Mesothelial cell of epicardium (in vitro differentiated cells): Measurements from ENCODE around the gene SCGB1C2. TPM values are rescaled to one million over a fixed set of nuclear protein-coding genes. Genes with fewer than 3 reads are reported as not detected.
"Not testable (repeated sequence)": the region's sequence is repeated elsewhere in the genome, so short reads cannot be mapped to it uniquely, and the experiment has no call there.

Experiments
- DNase-seq, 2 experiments: peaks; one replicate each; pipeline ENCODE4 v3.0.0; 2021; ENCODE audit warnings: low spot score in 2 of 2; ENCODE audit not compliant: unreplicated experiment in 2 of 2
- H3K27ac Mint-ChIP-seq: 2 replicates; pipeline ENCODE4 v1.8.0; 2021; ENCODE audit warnings: mixed read lengths
- H3K27me3 Mint-ChIP-seq: 2 replicates; pipeline ENCODE4 v1.8.0; 2021; ENCODE audit warnings: low read depth, mixed read lengths
- H3K36me3 Mint-ChIP-seq: 2 replicates; pipeline ENCODE4 v1.8.0; 2021; ENCODE audit warnings: mixed read lengths
- H3K4me1 Mint-ChIP-seq: 2 replicates; pipeline ENCODE4 v1.8.0; 2021; ENCODE audit warnings: mixed read lengths
- H3K4me3 Mint-ChIP-seq: 2 replicates; pipeline ENCODE4 v1.8.0; 2021; ENCODE audit warnings: mild to moderate bottlenecking, moderate library complexity, mixed read lengths
- H3K9me3 Mint-ChIP-seq: 2 replicates; pipeline ENCODE4 v1.8.0; 2021; ENCODE audit warnings: mixed read lengths
- total RNA-seq: library from RNA; stranded (reverse); gene quantifications from 3 replicates; pipeline ENCODE4 v1.2.1, GENCODE V29; 2021
- TF ChIP-seq, protein P1 (sequence below): fragments of 200-600 bp; sonication (generic); IDR thresholded peaks from one replicate; pipeline ENCODE4 v1.5.0; 2021; ENCODE audit warnings: antibody characterized with exemption; ENCODE audit not compliant: unreplicated experiment

Gene SCGB1C2
- total RNA-seq, 1 donor from 2014 or later: not detected

GRCh38 chr17:165939-166338 is 28.6 kb downstream of the SCGB1C2 start:
- H3K4me3 Mint-ChIP-seq: no peak overlapping the region
- TF ChIP-seq, protein P1, sequence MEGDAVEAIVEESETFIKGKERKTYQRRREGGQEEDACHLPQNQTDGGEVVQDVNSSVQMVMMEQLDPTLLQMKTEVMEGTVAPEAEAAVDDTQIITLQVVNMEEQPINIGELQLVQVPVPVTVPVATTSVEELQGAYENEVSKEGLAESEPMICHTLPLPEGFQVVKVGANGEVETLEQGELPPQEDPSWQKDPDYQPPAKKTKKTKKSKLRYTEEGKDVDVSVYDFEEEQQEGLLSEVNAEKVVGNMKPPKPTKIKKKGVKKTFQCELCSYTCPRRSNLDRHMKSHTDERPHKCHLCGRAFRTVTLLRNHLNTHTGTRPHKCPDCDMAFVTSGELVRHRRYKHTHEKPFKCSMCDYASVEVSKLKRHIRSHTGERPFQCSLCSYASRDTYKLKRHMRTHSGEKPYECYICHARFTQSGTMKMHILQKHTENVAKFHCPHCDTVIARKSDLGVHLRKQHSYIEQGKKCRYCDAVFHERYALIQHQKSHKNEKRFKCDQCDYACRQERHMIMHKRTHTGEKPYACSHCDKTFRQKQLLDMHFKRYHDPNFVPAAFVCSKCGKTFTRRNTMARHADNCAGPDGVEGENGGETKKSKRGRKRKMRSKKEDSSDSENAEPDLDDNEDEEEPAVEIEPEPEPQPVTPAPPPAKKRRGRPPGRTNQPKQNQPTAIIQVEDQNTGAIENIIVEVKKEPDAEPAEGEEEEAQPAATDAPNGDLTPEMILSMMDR: no peak
- H3K9me3 Mint-ChIP-seq: no peaks in the 10 kb centered on the region
- no peak for DNase-seq
- peaks cover 2% of the 10 kb centered on the region for H3K4me1 Mint-ChIP-seq
- H3K27me3 Mint-ChIP-seq: no peaks in the 10 kb centered on the region
- no peak overlapping the region for H3K27ac Mint-ChIP-seq
- peaks cover 20% of the 10 kb centered on the region for H3K36me3 Mint-ChIP-seq

- not testable (repeated sequence) for H3K27me3 Mint-ChIP-seq, DNase-seq, H3K27ac Mint-ChIP-seq, H3K36me3 Mint-ChIP-seq, H3K4me3 Mint-ChIP-seq, H3K4me1 Mint-ChIP-seq, H3K9me3 Mint-ChIP-seq
These were observed 31.2 kb downstream of the SCGB1C2 start for GRCh38 chr17:168614-169013.

GRCh38 chr17:170130-170670 is 32.8 kb downstream of the SCGB1C2 start:
- no peak overlapping the region for H3K27ac Mint-ChIP-seq

GRCh38 chr17:171871-172270 is 34.5 kb downstream of the SCGB1C2 start:
- Mint-ChIP-seq H3K4me1 (no peaks in the 10 kb centered on the region), H3K36me3 (peaks cover 9% of the 10 kb centered on the region), H3K27me3 (no peaks in the 10 kb centered on the region), H3K4me3 (no peak overlapping the region), H3K9me3 (no peaks in the 10 kb centered on the region), H3K27ac (no peak overlapping the region)
- TF ChIP-seq, protein P1: no peak
- no peak for DNase-seq

More at GRCh38 chr17:170130-170670, 32.8 kb downstream of the SCGB1C2 start:
- no peak for DNase-seq
- Mint-ChIP-seq H3K4me3 (no peak overlapping the region), H3K9me3 (no peaks in the 10 kb centered on the region), H3K27me3 (no peaks in the 10 kb centered on the region), H3K36me3 (peaks cover 9% of the 10 kb centered on the region), H3K4me1 (no peaks in the 10 kb centered on the region)
- TF ChIP-seq, protein P1: no peak

DNA sequence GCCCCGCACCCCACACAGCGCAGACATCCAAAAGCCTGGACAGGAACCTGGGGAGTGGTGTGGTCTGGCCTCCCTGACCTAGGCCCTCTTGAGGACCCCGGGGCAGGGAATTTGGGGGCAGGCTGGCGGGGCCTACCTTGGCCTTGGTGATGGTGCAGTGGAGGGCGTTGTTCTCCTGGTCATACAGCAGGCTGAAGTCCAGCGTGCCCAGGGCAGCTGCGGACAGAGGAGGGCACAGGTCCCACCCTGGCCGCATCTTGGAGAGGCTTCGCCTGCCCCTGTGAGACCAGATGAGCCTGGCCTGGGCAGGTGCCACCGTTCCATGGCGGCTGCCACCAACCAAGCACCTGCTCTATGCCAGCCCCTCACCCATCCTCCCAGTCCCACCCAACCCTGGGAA is 35.0 kb downstream of the SCGB1C2 start:
- TF ChIP-seq, protein P1: no peak
- no peak overlapping the region for H3K27ac Mint-ChIP-seq
- DNase-seq: no peak
- H3K27me3 Mint-ChIP-seq: peaks cover 3% of the 10 kb centered on the region
- H3K9me3 Mint-ChIP-seq: no peaks in the 10 kb centered on the region
- peaks cover 11% of the 10 kb centered on the region for H3K36me3 Mint-ChIP-seq
- no peak overlapping the region for H3K4me3 Mint-ChIP-seq
- H3K4me1 Mint-ChIP-seq: no peaks in the 10 kb centered on the region

GRCh38 chr17:173166-173911 is 36.0 kb downstream of the SCGB1C2 start:
- DNase-seq: no peak
- H3K9me3 Mint-ChIP-seq: no peaks in the 10 kb centered on the region
- H3K27ac Mint-ChIP-seq: no peak overlapping the region
- H3K36me3 Mint-ChIP-seq: peaks cover 12% of the 10 kb centered on the region
- H3K27me3 Mint-ChIP-seq: peaks cover 13% of the 10 kb centered on the region
- H3K4me1 Mint-ChIP-seq: peaks cover 4% of the 10 kb centered on the region
- no peak overlapping the region for H3K4me3 Mint-ChIP-seq
- TF ChIP-seq, protein P1: no peak
